ENCODE data around the gene ATXN1.
"Not testable (repeated sequence)": the region's sequence is repeated elsewhere in the genome, so short reads cannot be mapped to it uniquely, and the experiment has no call there.

Gene ATXN1

DNA sequence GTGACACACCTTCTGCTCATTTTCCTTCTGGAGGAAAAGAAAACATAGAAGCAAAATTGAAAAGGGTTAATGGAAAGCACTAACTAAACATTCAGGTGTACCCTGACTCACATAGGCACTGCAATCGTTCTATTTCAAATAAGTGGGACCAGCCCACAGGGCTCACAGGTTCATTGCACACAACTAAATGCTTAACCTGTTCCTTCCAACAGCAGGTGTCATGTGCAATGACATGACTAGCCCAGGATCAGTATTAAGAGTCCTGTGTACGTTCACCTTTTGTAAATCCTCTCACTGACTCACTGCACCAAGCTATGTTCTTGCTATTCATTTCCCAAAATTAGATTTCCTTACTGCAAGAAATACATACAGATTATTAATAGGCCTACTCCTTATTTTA, 371.6 kb downstream of the ATXN1 start:
- no peak for DNase-seq (ENCODE audit: low read depth, low spot score)

DNA sequence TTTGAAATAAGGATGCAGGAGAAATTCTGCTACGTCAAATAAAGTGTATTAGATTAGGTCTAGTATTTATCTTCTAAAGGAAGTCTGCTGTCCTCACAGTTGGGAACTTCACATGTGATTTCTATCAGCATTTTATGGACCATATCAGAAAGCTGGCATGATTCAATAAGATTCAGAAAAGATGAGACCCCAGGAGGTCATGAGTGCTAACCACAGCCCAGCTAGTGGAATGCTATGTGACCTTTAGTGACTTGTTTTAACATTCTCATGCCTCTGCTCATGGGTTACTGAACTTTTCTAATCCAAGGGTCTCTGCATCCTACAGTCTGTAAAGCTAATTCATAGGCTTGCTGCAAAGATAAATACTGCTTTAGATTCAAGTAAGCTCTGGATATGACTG, 372.8 kb downstream of the ATXN1 start:
- DNase-seq (ENCODE audit: low read depth, low spot score) = no peak

DNA sequence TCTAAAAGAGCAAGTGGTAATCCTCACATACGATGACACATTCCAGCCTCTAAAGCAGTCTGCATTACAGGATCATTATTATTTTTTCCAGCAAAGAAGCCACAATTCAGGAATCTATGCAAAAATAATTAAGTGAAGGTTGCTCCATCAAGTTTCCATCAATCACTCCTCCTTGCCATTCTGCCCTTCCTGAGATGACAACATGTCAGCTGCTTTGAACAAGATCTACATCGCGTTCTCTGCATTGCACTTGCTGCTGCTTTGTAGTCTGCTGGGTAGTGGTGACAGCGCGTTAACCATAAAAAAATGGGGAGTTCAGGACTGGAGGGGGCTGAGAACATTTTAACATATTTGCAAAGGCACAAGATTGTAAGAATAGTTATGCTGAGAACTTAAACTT, 375.2 kb downstream of the ATXN1 start:
- DNase-seq (ENCODE audit: low read depth, low spot score) = no peak

DNA sequence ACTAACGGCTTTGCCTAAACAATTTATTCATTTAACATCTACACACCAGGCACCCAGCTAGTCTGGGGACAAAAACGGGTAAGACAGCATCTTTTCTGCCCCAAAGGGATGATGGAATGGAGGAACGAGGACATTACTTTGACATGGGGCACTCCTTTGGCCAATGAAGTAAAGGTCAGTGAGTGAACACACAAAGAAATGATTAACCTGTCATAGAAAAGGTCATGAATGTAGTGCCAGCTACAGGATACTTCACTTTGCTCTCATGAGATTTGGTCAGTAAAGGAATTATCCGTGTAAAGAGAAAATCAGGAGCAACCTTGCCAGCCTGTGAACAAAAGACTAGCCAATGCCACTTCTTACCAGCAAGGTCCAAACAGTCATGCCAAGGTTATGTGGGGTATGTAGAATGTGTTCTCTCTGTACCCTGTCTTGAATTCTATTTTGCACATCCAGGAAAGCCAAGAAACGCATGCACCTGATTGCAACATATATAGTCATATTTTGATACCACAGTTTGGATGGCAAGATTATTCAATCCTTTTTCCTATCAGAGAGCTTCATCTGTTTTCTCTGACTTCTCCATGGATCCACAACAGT, 377.6 kb downstream of the ATXN1 start:
- no peak for DNase-seq (ENCODE audit: low read depth, low spot score)

- not testable (repeated sequence) for DNase-seq (ENCODE audit: low read depth, low spot score)
Measured at GRCh38 chr6:16381968-16382367, 379.3 kb downstream of the ATXN1 start.

GRCh38 chr6:16380220-16380809, 380.9 kb downstream of the ATXN1 start:
- DNase-seq (ENCODE audit: low read depth, low spot score) = no peak

DNA sequence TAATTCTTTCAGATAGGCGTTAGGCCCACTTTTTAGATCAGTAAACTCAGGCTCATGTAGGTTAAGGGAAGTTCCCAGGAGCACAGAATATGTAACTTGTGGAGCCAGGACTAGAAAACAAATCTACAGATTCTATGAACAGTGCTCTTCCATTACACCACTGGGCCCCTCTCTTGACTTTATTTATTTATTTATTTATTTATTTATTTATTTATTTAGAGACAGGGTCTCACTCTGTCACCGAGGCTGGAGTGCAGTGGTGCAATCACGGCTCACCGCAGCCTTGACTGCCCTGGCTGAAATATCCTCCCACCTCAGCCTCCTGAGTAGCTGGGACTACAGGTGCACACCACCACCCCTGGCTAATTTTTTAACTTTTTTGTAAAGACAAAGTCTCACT, 382.9 kb downstream of the ATXN1 start:
- not testable (repeated sequence) for DNase-seq (ENCODE audit: low read depth, low spot score)

DNA sequence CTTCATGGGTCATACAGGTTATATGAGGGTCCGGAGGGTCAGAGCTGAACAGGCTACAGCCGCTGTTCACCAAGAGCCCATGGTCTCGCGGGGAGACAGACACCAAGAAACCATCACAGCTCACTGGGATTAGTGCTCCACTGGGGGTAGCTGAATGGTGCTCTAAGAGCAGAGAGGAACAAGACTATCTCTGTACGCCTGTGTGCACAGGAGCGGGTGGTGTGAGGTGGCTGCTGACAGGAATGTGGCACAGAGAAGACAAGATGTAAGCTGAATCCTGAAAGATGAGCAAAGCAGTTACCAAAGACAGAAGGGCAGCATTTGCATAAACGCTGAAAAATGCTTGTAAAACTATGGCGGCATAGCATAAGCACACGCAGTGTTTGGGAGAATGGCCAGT, 383.8 kb downstream of the ATXN1 start:
- DNase-seq (ENCODE audit: low read depth, low spot score) = no peak

DNA sequence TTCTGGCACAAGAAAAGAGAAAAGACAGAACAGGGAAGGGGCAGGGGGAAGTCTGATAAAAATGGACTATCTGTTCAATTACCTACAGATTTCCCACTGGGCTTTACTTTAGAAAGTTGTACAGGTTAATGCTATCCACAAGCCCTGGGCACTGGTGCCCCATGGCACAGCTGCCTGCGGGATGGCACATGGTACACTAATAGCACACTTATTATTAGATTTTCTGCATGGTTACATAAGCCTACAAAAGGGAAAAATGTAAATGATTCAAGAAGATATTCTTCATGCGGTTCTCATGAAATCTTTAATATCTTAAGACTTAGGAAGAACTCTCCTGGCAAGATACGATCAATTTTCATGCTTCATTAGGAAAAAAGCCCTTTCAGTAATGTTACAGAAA, 385.4 kb downstream of the ATXN1 start:
- no peak for DNase-seq (ENCODE audit: low read depth, low spot score)

DNA sequence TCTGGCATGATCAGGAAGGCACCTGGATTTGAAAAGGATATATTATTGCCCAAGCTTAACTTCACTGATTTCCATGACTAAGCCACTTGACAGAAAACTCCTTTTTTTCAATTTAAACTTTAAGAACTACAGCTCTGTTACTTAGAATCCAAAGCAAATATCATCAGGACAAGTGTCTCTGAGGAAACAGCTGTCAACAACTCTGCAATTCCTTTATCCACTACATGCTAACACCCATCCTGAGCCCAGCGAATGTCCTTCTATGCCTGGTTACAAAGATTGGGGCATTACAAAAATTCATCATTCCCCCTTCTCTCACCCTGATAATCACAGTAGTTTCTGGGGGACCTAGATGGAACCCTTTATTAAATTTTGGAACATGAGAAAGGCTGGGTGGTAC, 386.1 kb downstream of the ATXN1 start:
- DNase-seq (ENCODE audit: low read depth, low spot score) = no peak

- no peak for DNase-seq (ENCODE audit: low read depth, low spot score)
Measured at GRCh38 chr6:16374461-16375200, 386.6 kb downstream of the ATXN1 start.

DNA sequence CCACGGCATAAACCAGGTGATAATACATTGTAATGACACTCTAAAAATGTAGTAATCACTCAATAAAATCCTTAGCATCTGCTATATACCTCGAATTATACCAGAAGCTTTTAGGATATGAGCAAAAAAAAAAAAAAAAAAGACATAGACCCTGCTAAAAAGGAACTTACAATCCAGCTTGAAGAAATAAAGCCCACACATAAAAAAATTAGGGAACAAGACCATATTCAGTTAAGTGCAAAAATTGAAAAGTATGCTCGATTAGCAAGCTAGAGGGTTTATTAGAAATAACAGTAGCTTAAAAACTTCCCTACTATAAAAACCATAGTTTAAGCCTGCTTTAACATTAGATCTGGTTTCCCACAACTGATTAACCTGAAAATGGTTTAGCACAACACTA, 387.2 kb downstream of the ATXN1 start:
- no peak for DNase-seq (ENCODE audit: low read depth, low spot score)

DNA sequence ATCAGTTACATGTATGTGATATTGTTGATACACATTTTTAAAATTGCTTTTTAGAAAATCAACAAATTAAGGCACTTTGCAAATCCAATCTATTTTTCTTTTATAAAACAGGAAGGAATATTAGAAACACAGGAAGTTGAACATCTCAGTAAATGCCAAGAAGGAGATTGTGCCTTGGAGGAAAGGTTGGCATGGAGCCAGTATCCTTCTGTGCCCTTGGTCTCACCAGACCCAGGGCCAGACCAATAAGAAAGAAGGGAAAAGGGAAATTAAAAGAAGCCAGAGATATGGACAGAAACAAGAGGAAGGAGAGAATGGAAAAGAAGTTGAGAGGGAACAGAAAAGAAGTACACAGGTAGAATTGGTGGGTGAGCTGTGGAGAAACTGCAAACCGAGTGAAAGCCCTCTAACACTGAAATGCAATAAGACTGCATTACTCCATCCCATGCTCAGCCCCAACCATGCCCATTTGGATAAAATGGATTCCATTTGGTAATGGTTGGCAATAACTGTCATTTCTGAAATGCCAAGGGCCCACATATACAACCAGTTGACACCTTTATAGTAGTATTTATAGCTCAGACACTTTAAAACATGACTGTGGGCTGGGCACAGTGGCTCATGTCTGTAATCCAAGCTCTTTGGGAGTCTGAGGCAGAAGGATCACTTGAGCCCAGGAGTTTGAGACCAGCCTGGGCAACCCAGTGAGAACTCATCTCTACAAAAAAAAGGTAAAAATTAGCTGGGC, 389.1 kb downstream of the ATXN1 start:
- no peak for DNase-seq (ENCODE audit: low read depth, low spot score)

GRCh38 chr6:16371401-16371800, 389.9 kb downstream of the ATXN1 start:
- DNase-seq (ENCODE audit: low read depth, low spot score) = no peak

DNA sequence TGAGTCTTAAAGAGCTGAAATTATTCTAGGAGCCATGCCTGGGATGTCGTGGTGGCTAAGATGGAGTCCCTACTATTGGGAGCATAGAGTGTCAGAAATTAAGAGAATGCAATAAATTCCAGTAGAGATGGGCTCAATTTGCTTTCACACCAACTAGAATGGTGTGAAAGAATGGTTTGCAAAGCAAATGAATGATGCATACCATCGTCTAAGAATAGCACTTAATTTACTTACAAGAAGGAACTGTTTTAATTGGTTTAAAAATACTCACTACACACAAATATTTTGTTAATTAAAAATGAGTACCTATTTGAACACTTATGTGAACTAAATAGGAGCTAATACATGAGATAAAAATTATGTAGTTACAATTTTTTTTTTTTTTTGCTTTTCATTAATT, 390.3 kb downstream of the ATXN1 start:
- no peak for DNase-seq (ENCODE audit: low read depth, low spot score)

- no peak for DNase-seq (ENCODE audit: low read depth, low spot score)
Measured at GRCh38 chr6:16369989-16370388, 391.3 kb downstream of the ATXN1 start.

DNA sequence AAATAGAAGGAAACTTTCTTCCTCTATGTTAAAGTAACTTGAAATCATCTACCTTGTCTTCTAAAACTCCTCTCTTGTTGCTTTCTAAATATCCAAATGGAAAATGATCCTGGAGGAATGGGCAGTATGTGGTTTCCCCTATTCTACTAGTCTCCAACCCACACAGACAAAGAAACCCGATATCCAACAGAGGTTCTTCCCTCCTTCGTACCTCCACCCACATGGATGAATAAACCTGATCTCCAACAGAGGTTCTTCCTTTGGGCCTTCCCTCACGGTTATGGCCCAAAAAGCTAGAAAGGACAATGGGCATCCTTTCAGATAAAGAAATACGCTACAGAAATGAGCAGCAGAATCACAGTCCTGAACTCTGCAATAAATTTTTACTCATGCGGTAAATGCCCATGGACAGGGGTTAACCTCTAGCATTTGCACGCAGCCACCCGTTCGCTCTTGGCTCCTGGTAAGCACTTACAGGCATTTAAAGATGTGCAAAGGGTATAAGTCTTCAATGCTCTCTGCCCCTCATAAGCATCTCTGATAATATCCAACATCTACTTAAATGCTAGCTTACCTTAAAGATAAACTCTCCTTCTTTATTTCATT, 392.0 kb downstream of the ATXN1 start:
- no peak for DNase-seq (ENCODE audit: low read depth, low spot score)

DNA sequence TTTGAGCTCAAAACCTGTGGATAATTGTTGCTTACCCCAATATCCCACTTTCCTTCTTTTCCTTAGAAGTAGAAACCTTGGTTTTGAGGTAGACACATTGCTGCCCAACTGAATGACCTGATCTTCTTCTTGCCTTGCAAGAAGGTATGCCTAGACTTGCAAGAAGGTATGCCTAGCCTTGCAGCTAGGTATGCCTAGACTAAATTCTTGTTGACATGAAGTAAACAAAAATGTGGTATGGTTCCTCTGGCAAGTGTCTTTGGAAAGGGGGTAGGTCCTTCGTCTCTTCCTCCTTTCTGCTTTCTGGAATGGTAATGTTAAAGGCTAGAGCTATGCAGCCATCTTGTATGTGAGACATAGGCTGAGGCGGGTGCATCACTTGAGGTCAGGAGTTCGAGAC, 393.7 kb downstream of the ATXN1 start:
- no peak for DNase-seq (ENCODE audit: low read depth, low spot score)

DNA sequence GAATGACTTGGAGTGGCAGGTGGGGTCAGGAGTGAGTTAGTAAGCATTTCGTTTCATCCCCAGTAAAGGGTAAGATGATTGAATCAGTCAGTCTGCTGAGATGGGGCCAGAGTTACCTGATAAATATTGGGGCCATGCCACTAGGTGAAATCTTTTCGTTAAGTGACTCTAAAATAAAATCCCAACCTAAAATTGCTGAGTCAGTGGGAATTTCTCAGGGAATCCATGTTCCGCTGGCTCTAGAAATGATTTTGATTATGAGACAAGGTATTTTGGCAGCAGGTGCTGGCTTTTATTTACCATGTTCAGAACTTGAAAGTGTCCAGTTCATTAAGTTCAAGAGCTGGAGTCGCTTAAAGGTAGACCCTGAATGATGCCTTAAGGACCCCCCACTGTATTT, 397.5 kb downstream of the ATXN1 start:
- DNase-seq (ENCODE audit: low read depth, low spot score) = no peak

GRCh38 chr6:16362819-16363589, 398.3 kb downstream of the ATXN1 start:
- DNase-seq (ENCODE audit: low read depth, low spot score) = no peak

DNA sequence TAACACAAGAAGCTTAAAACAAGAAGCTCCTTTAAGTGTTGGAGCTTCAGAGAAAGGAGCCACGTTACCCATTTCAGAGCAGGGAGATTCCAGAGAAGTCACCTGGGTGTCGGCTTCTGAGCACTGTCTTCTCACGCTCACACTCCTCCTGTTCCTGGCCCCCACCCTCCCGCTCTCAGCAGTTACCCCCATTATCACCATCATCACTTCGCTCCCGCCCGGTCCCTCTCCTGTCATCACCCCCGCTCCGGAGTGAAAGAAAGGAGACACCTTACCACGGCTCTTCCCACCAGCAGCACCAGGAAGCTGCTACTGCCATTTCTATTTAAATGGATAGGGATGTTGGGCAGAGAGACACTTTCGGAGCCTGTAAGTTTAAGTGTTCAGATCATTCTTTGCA, 399.0 kb downstream of the ATXN1 start:
- DNase-seq (ENCODE audit: low read depth, low spot score) = no peak

Measured in smooth muscle cell of the brain vasculature (primary cell).